Neural cell (in vitro differentiated cells): ENCODE measurements around the gene RDX.

Experiments
- CTCF ChIP-seq: fragments of 450-650 bp; IDR thresholded peaks from 2 replicates; pipeline ENCODE4 v1.5.1; 2014; ENCODE audit warnings: antibody characterized with exemption, mild to moderate bottlenecking, moderate library complexity; ENCODE audit not compliant: poor library complexity, severe bottlenecking
- EP300 ChIP-seq: fragments of 450-650 bp; conservative IDR thresholded peaks from 2 replicates; pipeline ENCODE4 v1.6.1; 2014; ENCODE audit warnings: antibody characterized with exemption, mild to moderate bottlenecking, moderate library complexity; ENCODE audit not compliant: poor library complexity, severe bottlenecking
- EZH2 ChIP-seq: fragments of 200-600, 300-800 bp; shearing (Covaris generic), sonication (generic); IDR thresholded peaks from 2 replicates; pipeline ENCODE4 v1.6.1; 2014; ENCODE audit warnings: antibody characterized with exemption, low read length, borderline replicate concordance, mild to moderate bottlenecking; ENCODE audit not compliant: insufficient read depth, poor library complexity, severe bottlenecking
- POLR2AphosphoS5 ChIP-seq: IDR thresholded peaks from 2 replicates; pipeline ENCODE4 v1.6.1; 2012
- RAD21 ChIP-seq: fragments of 450-650 bp; conservative IDR thresholded peaks from 2 replicates; pipeline ENCODE4 v1.6.1; 2014; ENCODE audit warnings: antibody characterized with exemption, mild to moderate bottlenecking, moderate library complexity
- REST ChIP-seq: IDR thresholded peaks from 2 replicates; pipeline ENCODE4 v1.6.1; 2012; ENCODE audit warnings: borderline replicate concordance
- SMC3 ChIP-seq: fragments of 450-650 bp; conservative IDR thresholded peaks from 2 replicates; pipeline ENCODE4 v1.6.1; 2014; ENCODE audit warnings: antibody characterized with exemption, mild to moderate bottlenecking, moderate library complexity; ENCODE audit not compliant: poor library complexity
- TAF1 ChIP-seq: IDR thresholded peaks from 2 replicates; pipeline ENCODE4 v1.6.1; 2012; ENCODE audit warnings: low read depth

- TF ChIP-seq CTCF (no peak), REST (no peak), EZH2 (no peak), TAF1 (no peak), POLR2AphosphoS5 (no peak), EP300 (no peak), RAD21 (no peak), SMC3 (no peak)
Observed at GRCh38 chr11:110168033-110168803, 128.2 kb downstream of the RDX start.
